OCI-LY7 (cell line): ENCODE measurements around the gene JAM3. TPM values are rescaled to one million over a fixed set of nuclear protein-coding genes. Genes with fewer than 3 reads are reported as not detected.

Source experiments
- BruUV-seq: library from RNA; stranded (reverse); fragments of 400-500 nt; replicated peaks from 2 replicates; lab custom pipeline; 2021; lab: Mats Ljungman, UMichigan
- CTCF ChIA-PET: fragments of 300-600 bp; sonication (Branson Sonifier 250); formaldehyde crosslinking; loops from one replicate; lab custom pipeline; 2022; ENCODE audit warnings: antibody characterized with exemption; ENCODE audit not compliant: unreplicated experiment; lab: Charles Lee
- POLR2A ChIA-PET: fragments of 300-600 bp; sonication (Branson Sonifier 250); formaldehyde crosslinking; loops from one replicate; lab custom pipeline; 2022; ENCODE audit warnings: antibody characterized with exemption; lab: Charles Lee
- DNase-seq: peaks from one replicate; pipeline ENCODE4 v3.0.0-alpha.2; 2015; ENCODE audit warnings: low spot score
- H2AFZ ChIP-seq: fragments of 200-600 bp; sonication (generic), shearing (Covaris generic); 2 replicates; pipeline ENCODE4 v1.6.1; 2014; ENCODE audit warnings: mild to moderate bottlenecking, antibody characterized with exemption, low read length, moderate library complexity
- H3K27ac ChIP-seq: fragments of 200-600 bp; sonication (generic); 2 replicates; pipeline ENCODE4 v1.5.1; 2014; ENCODE audit warnings: mixed run types, low read depth, mild to moderate bottlenecking, moderate library complexity, low read length, inconsistent platforms; ENCODE audit not compliant: poor library complexity, severe bottlenecking
- H3K36me3 ChIP-seq: fragments of 200-600 bp; sonication (generic); 2 replicates; pipeline ENCODE4 v1.6.1; 2014; ENCODE audit warnings: mild to moderate bottlenecking, antibody characterized with exemption, low read length, moderate library complexity, mixed read lengths; ENCODE audit not compliant: insufficient read depth
- H3K4me1 ChIP-seq: fragments of 200-600 bp; sonication (generic); 2 replicates; pipeline ENCODE4 v1.5.1; 2014; ENCODE audit warnings: mild to moderate bottlenecking, low read length; ENCODE audit not compliant: insufficient read depth, poor library complexity, severe bottlenecking
- H3K4me2 ChIP-seq: fragments of 200-600 bp; sonication (generic); 2 replicates; pipeline ENCODE4 v1.6.1; 2014; ENCODE audit warnings: mild to moderate bottlenecking, low read length
- H3K4me3 ChIP-seq: fragments of 200-600 bp; sonication (generic); 2 replicates; pipeline ENCODE4 v1.5.1; 2014; ENCODE audit warnings: mild to moderate bottlenecking, low read depth, low read length; ENCODE audit not compliant: poor library complexity, severe bottlenecking
- H3K79me2 ChIP-seq: fragments of 200-600 bp; sonication (generic); 2 replicates; pipeline ENCODE4 v1.6.1; 2016; ENCODE audit warnings: low read depth, mild to moderate bottlenecking, low read length, moderate library complexity, mixed read lengths; ENCODE audit not compliant: insufficient read depth
- H3K9me2 ChIP-seq: fragments of 200-600 bp; sonication (generic); 2 replicates; pipeline ENCODE4 v1.6.1; 2016; ENCODE audit warnings: mild to moderate bottlenecking, low read length, mixed read lengths; ENCODE audit not compliant: insufficient read depth
- H3K9me3 ChIP-seq: fragments of 200-600 bp; sonication (generic); 2 replicates; pipeline ENCODE4 v1.6.1; 2014; ENCODE audit warnings: mild to moderate bottlenecking, mixed run types, low read length, mixed read lengths
- H4K20me1 ChIP-seq: fragments of 200-600 bp; sonication (generic); 2 replicates; pipeline ENCODE4 v1.6.1; 2014; ENCODE audit warnings: mild to moderate bottlenecking, antibody characterized with exemption, low read length, moderate library complexity, mixed read lengths; ENCODE audit not compliant: insufficient read depth
- EZH2phosphoT487 ChIP-seq: fragments of 200-600 bp; sonication (generic); IDR thresholded peaks from 2 replicates; pipeline ENCODE4 v1.6.1; 2018; ENCODE audit warnings: low read depth, borderline replicate concordance, mild to moderate bottlenecking, mixed run types, antibody characterized with exemption, low read length, moderate library complexity, mixed read lengths
- intact Hi-C: fragments of 100-400 bp; cut with micrococcal nuclease; formaldehyde crosslinking; loops from one replicate; pipeline ENCODE4 v1.10.0; 2022; ENCODE audit not compliant: unreplicated experiment
- total RNA-seq, 2 experiments: library from RNA; depleted of rRNA in 1 of 2; stranded (reverse); fragments of >200 nt in 1 of 2; shearing (Covaris generic) in 1 of 2; gene quantifications; 2 replicates each; pipeline ENCODE4 v1.2.3, GENCODE V29; 2014 to 2022
- TF ChIP-seq, protein P1 (sequence below): fragments of 200-600 bp; sonication (generic); conservative IDR thresholded peaks from 2 replicates; pipeline ENCODE4 v1.5.1; 2014; ENCODE audit warnings: mild to moderate bottlenecking, antibody characterized with exemption, low read length, moderate library complexity, mixed read lengths

The JAM3 gene
- total RNA-seq, 2 experiments from 2014 or later: not detected

DNA sequence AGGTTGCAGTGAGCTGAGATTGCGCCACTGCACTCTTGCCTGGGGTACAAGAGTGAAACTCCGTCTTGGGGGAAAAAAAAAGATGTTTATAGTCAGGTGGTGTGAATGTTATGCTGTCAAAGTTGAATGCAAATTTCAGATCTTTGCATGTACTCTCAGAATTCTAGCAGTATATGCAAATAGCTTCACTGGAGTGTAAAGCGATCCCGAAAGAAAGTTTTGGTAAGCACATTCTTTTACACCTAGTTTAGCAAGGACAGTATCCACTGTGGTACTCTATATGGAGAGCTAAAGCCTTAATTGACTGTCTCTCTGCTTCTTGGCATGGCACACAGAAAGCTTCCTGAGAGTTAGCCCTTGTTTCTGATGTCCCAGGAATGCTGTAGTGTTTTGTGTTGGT is 4.0 kb downstream of the JAM3 start:
- intact Hi-C loops: no loop called here
- no peaks in the 10 kb centered on the region for H3K36me3 ChIP-seq
- H3K4me2 ChIP-seq: no peak overlapping the region
- H3K9me3 ChIP-seq: no peaks in the 10 kb centered on the region
- no peak overlapping the region for H2AFZ ChIP-seq
- TF ChIP-seq EZH2phosphoT487: no peak
- TF ChIP-seq, protein P1, sequence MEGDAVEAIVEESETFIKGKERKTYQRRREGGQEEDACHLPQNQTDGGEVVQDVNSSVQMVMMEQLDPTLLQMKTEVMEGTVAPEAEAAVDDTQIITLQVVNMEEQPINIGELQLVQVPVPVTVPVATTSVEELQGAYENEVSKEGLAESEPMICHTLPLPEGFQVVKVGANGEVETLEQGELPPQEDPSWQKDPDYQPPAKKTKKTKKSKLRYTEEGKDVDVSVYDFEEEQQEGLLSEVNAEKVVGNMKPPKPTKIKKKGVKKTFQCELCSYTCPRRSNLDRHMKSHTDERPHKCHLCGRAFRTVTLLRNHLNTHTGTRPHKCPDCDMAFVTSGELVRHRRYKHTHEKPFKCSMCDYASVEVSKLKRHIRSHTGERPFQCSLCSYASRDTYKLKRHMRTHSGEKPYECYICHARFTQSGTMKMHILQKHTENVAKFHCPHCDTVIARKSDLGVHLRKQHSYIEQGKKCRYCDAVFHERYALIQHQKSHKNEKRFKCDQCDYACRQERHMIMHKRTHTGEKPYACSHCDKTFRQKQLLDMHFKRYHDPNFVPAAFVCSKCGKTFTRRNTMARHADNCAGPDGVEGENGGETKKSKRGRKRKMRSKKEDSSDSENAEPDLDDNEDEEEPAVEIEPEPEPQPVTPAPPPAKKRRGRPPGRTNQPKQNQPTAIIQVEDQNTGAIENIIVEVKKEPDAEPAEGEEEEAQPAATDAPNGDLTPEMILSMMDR: no peak
- CTCF ChIA-PET: no interaction called here
- no peak overlapping the region for H3K4me3 ChIP-seq
- DNase-seq: no peak
- BruUV-seq: no TSS peak
- H3K79me2 ChIP-seq: no peaks in the 10 kb centered on the region
- peaks cover 2% of the 10 kb centered on the region for H3K4me1 ChIP-seq
- no peaks in the 10 kb centered on the region for H4K20me1 ChIP-seq
- H3K27ac ChIP-seq: no peak overlapping the region
- H3K9me2 ChIP-seq: no peaks in the 10 kb centered on the region
- POLR2A ChIA-PET: no interaction called here

DNA sequence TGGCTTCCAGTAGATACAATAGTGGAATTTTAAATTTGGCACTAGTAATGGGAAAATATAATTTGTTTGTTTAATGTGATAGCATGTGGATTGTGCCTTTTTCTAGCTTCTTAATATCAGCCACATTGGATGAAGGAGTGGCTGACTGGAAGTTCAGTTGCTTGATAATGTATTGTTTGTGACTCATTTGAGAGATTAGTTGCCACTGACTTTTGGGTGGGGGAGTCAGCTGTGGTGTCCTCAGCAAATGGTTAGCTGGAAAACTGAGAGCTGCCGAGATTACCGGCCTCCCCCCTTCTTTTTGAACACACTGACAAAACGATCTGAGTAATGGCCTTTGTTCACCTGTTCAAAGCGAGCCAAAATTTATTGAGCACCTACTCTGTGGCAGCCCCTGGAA is 5.5 kb downstream of the JAM3 start:
- no peaks in the 10 kb centered on the region for H3K9me2 ChIP-seq
- no peak for TF ChIP-seq EZH2phosphoT487
- TF ChIP-seq, protein P1: no peak
- no peaks in the 10 kb centered on the region for H4K20me1 ChIP-seq
- H3K79me2 ChIP-seq: no peaks in the 10 kb centered on the region
- POLR2A ChIA-PET: no interaction called here
- no TSS peak for BruUV-seq
- intact Hi-C loops: no loop called here
- no peaks in the 10 kb centered on the region for H3K36me3 ChIP-seq
- CTCF ChIA-PET: no interaction called here
- peaks cover 2% of the 10 kb centered on the region for H3K4me1 ChIP-seq
- H3K9me3 ChIP-seq: no peaks in the 10 kb centered on the region
- H2AFZ ChIP-seq: no peak overlapping the region
- no peak overlapping the region for H3K27ac ChIP-seq
- no peak for DNase-seq
- H3K4me2 ChIP-seq: no peak overlapping the region
- no peak overlapping the region for H3K4me3 ChIP-seq

DNA sequence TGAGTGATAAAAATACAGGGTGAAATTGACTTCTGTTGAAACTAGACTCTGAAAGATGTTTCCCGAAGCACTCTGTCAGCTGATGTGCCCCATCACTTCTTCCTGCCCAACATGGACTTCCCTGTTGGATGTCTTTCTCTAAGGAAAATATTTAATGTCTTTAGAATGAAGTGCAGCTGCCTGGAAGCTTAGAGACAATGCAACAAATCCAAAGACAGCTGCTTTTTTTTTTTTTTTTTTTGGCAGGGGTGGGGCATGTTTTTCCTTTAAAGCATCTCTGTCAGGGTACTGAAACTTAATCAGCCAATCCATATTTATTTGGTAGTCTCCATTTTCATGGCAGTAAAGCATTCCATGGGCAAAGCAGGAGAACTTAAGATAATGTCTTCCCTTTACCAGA is 5.9 kb downstream of the JAM3 start:
- Histone ChIP-seq H4K20me1 (no peaks in the 10 kb centered on the region), H3K4me1 (peaks cover 2% of the 10 kb centered on the region), H3K4me2 (no peak overlapping the region), H3K36me3 (no peaks in the 10 kb centered on the region), H3K4me3 (no peak overlapping the region), H3K9me2 (no peaks in the 10 kb centered on the region), H3K27ac (no peak overlapping the region), H3K79me2 (no peaks in the 10 kb centered on the region), H2AFZ (no peak overlapping the region), H3K9me3 (no peaks in the 10 kb centered on the region)
- no peak for DNase-seq
- no TSS peak for BruUV-seq
- ChIA-PET POLR2A (interaction anchor here (0.7 kb wide), 1 partner anchor 41 kb away, joined by 3 read pairs; no protein-coding TSS in a partner anchor), CTCF (no interaction called here)
- TF ChIP-seq, protein P1: no peak
- TF ChIP-seq EZH2phosphoT487: no peak
- intact Hi-C loops: no loop called here
